Upper lobe of right lung (tissue), 1 donor: ENCODE data around the gene ACTN2. TPM values are rescaled to one million over a fixed set of nuclear protein-coding genes. Genes with fewer than 3 reads are reported as not detected.

ENCODE experiments used
- ATAC-seq: fragments of 200-7000 bp; cut with Tn5 transposase; one replicate; pipeline ENCODE4 v1.9.1; 2020; ENCODE audit warnings: mild to moderate bottlenecking, moderate library complexity
- DNase-seq: peaks from one replicate; pipeline ENCODE4 v3.0.0-alpha.2; 2020
- H3K27ac ChIP-seq: fragments of 200-600 bp; one replicate; pipeline ENCODE4 v1.8.0; 2022
- H3K27me3 ChIP-seq: fragments of 200-600 bp; one replicate; pipeline ENCODE4 v1.8.0; 2022; ENCODE audit warnings: mild to moderate bottlenecking
- H3K36me3 ChIP-seq: fragments of 200-600 bp; one replicate; pipeline ENCODE4 v1.8.0; 2022
- H3K4me1 ChIP-seq: fragments of 200-600 bp; one replicate; pipeline ENCODE4 v1.8.0; 2022
- H3K4me3 ChIP-seq: fragments of 200-600 bp; one replicate; pipeline ENCODE4 v1.8.0; 2022; ENCODE audit warnings: mild to moderate bottlenecking
- H3K9me3 ChIP-seq: fragments of 200-600 bp; one replicate; pipeline ENCODE4 v1.8.0; 2022
- CTCF ChIP-seq: fragments of 200-600 bp; IDR thresholded peaks from one replicate; pipeline ENCODE4 v1.8.0; 2022; ENCODE audit warnings: antibody characterized with exemption
- intact Hi-C: fragments of 100-400 bp; cut with DNase I; formaldehyde crosslinking; loops from one replicate; pipeline ENCODE4 v1.11.0; 2022
- total RNA-seq: library from RNA; stranded (reverse); fragmentation: NEBNext Ultra II Directional; extraction: Animal tissue kit (Norgen Biotek cat#: 25700); gene quantifications from one replicate; pipeline ENCODE4 v1.2.1, GENCODE V29; 2021
- donor health status: DM: no; HTN: yes; CAD: no; lungs with severe emphysema.

Gene ACTN2
- total RNA-seq, 1 donor from 2014 or later = 2.8 TPM

DNA sequence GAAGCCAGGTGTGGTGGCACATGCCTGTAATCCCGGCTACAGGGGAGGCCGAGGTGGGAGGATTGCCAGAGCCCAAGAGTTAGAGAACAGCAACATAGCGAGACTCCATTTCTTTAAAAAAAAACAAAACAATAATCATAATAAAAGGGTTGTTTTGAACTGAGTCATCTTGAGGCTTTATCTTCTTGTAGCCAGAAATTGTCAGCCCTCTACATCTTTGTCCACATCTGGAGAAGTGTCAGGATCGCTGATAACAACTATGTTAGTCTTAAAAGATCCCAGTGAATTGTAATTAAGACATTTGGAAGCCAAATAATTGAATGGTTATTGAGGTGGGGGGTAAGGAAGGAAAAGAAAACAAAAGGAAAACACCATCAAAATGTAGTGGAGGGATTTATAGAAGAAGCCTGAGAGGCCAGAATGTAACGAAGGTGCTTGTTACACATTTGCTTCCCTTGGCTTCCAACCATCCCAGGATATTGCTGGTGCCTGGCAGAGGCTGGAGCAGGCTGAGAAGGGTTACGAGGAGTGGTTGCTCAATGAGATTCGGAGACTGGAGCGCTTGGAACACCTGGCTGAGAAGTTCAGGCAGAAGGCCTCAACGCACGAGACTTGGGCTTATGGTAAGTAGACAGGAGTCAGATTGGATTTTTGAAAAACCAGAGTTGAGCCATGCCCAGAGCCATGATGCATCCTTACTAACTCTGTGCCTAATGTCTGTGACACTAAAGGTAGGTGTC is 56.3 kb downstream of the ACTN2 start:
- intact Hi-C loops = no loop called here
- no peak for TF ChIP-seq CTCF
- Histone ChIP-seq H3K4me1 (no peaks in the 10 kb centered on the region), H3K4me3 (no peak overlapping the region), H3K27ac (no peak overlapping the region), H3K36me3 (no peaks in the 10 kb centered on the region), H3K9me3 (no peaks in the 10 kb centered on the region), H3K27me3 (no peaks in the 10 kb centered on the region)
- DNase-seq (no peak), ATAC-seq (no peak)

- no peaks in the 10 kb centered on the region for H3K27me3 ChIP-seq
- no peak overlapping the region for H3K4me3 ChIP-seq
- ATAC-seq (no peak), DNase-seq (no peak)
- no peaks in the 10 kb centered on the region for H3K9me3 ChIP-seq
- H3K4me1 ChIP-seq = no peaks in the 10 kb centered on the region
- no peak for TF ChIP-seq CTCF
- H3K36me3 ChIP-seq = no peaks in the 10 kb centered on the region
- H3K27ac ChIP-seq = no peak overlapping the region
- intact Hi-C loops = no loop called here
These were observed 58.2 kb downstream of the ACTN2 start for GRCh38 chr1:236744533-236744932.

DNA sequence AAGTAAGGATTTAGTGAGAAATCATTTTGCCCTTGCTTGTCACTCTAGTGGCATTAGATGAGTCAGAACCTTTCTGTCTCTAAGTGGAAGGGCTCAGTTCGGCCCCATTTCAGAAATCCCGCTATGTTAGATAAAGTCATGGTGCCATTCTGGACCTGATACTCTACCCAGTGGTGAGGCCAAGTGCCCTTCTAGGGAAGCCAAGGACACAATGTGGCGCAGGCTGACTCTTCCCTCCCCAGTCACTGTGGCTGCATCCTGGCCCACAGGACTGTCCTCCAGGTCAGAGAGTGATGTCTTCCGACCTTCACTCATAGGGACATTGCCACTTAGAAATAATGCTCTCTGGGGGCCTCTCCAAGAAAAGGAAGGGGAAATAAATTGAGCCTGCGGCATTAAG is 60.5 kb downstream of the ACTN2 start:
- H3K27me3 ChIP-seq = no peaks in the 10 kb centered on the region
- H3K36me3 ChIP-seq = no peaks in the 10 kb centered on the region
- ATAC-seq (no peak), DNase-seq (no peak)
- H3K9me3 ChIP-seq = no peaks in the 10 kb centered on the region
- intact Hi-C loops = no loop called here
- H3K27ac ChIP-seq = no peak overlapping the region
- H3K4me1 ChIP-seq = no peaks in the 10 kb centered on the region
- no peak overlapping the region for H3K4me3 ChIP-seq
- TF ChIP-seq CTCF = no peak

- Histone ChIP-seq H3K36me3 (no peaks in the 10 kb centered on the region), H3K9me3 (no peaks in the 10 kb centered on the region), H3K27ac (no peak overlapping the region), H3K4me3 (no peak overlapping the region), H3K4me1 (no peaks in the 10 kb centered on the region), H3K27me3 (no peaks in the 10 kb centered on the region)
- DNase-seq = no peak
- TF ChIP-seq CTCF = no peak
- ATAC-seq = no peak
- intact Hi-C loops = no loop called here
These were observed 61.1 kb downstream of the ACTN2 start for GRCh38 chr1:236747311-236747985.

- H3K4me1 ChIP-seq = no peaks in the 10 kb centered on the region
- H3K27me3 ChIP-seq = no peaks in the 10 kb centered on the region
- intact Hi-C loops = no loop called here
- no peaks in the 10 kb centered on the region for H3K9me3 ChIP-seq
- TF ChIP-seq CTCF = no peak
- no peak for DNase-seq
- no peak overlapping the region for H3K27ac ChIP-seq
- no peak overlapping the region for H3K4me3 ChIP-seq
- ATAC-seq = no peak
- no peaks in the 10 kb centered on the region for H3K36me3 ChIP-seq
These were observed 62.1 kb downstream of the ACTN2 start for GRCh38 chr1:236748268-236748870.
